Uterus (tissue), 4 donors: ENCODE data around the gene RPS3A. TPM values are rescaled to one million over a fixed set of nuclear protein-coding genes. Genes with fewer than 3 reads are reported as not detected.
"Not testable (repeated sequence)": the region's sequence is repeated elsewhere in the genome, so short reads cannot be mapped to it uniquely, and the experiment has no call there.

ENCODE experiments used
- DNase-seq, 2 donors: peaks; one replicate each; pipeline ENCODE4 v3.0.0-alpha.2; 2019 to 2020
- H3K27ac ChIP-seq, 2 donors: fragments of 200-600 bp; sonication (generic); 1 replicate in 1 of 2; 2 replicates in 1 of 2; pipeline ENCODE4 v1.5.1; 2016 to 2018
- H3K27me3 ChIP-seq, 2 donors: fragments of 200-600 bp; sonication (generic); one replicate each; pipeline ENCODE4 v1.5.1; 2018 to 2019; ENCODE audit warnings: control low read depth in 1 of 2
- H3K36me3 ChIP-seq, 2 donors: fragments of 200-600 bp; sonication (generic); one replicate each; pipeline ENCODE4 v1.5.1; 2019; ENCODE audit warnings: control low read depth in 1 of 2
- H3K4me1 ChIP-seq, 2 donors: fragments of 200-600 bp; sonication (generic); one replicate each; pipeline ENCODE4 v1.5.1; 2018 to 2019; ENCODE audit warnings: control low read depth in 1 of 2
- H3K4me3 ChIP-seq, 2 donors: fragments of 200-600 bp; sonication (generic); 1 replicate in 1 of 2; 2 replicates in 1 of 2; pipeline ENCODE4 v1.5.1; 2018 to 2019; ENCODE audit warnings: mild to moderate bottlenecking in 1 of 2
- H3K9me3 ChIP-seq, 2 donors: fragments of 200-600 bp; sonication (generic); one replicate each; pipeline ENCODE4 v1.5.1; 2019; ENCODE audit warnings: control low read depth in 1 of 2
- CTCF ChIP-seq, 4 experiments: fragments of 200-600 bp in 2 of 4; fragments of 450-650 bp in 2 of 4; sonication (generic) in 2 of 4; IDR thresholded peaks; one replicate each; pipeline ENCODE4 v1.5.1; 2016 to 2019; ENCODE audit warnings: antibody characterized with exemption in 4 of 4, mild to moderate bottlenecking in 2 of 4, moderate library complexity in 1 of 4
- POLR2A ChIP-seq, 2 donors: fragments of 450-650 bp; IDR thresholded peaks; one replicate each; pipeline ENCODE4 v1.6.1; 2016; ENCODE audit warnings: antibody characterized with exemption in 2 of 2, mild to moderate bottlenecking in 1 of 2, moderate library complexity in 1 of 2
- intact Hi-C: fragments of 100-400 bp; cut with DNase I; formaldehyde crosslinking; loops from one replicate; pipeline ENCODE4 v1.15.1; 2023; ENCODE audit warnings: low total_unique reads
- total RNA-seq, 4 donors: library from RNA; depleted of rRNA in 3 of 4; stranded (reverse); fragments of >200 nt in 3 of 4; gene quantifications; one replicate each; pipeline versions ENCODE4 v1.1.0 to v1.2.4, GENCODE V29; 2014 to 2023
- donor health status: DM: yes; HTN: yes; CAD: no.

RPS3A gene
- total RNA-seq, 4 donors from 2014 or later, result 2,740 to 15,349 (median 8,137) TPM

GRCh38 chr4:151074416-151074916 lies 25.0 kb upstream of the RPS3A start:
- intact Hi-C loops, result no loop called here
- Histone ChIP-seq H3K4me1 (no peaks in the 10 kb centered on the region), H3K36me3 (no peaks in the 10 kb centered on the region), H3K27ac (no peak overlapping the region), H3K4me3 (no peak overlapping the region), H3K9me3 (no peaks in the 10 kb centered on the region), H3K27me3 (no peaks in the 10 kb centered on the region)
- DNase-seq, result no peak
- no peak for TF ChIP-seq POLR2A (IDR thresholded peaks at IDR 0.05)
- TF ChIP-seq CTCF (IDR thresholded peaks at IDR 0.05), result no peak

GRCh38 chr4:151077978-151078377 lies 21.4 kb upstream of the RPS3A start:
- H3K27me3 ChIP-seq, H3K4me3 ChIP-seq, H3K27ac ChIP-seq, H3K9me3 ChIP-seq, H3K4me1 ChIP-seq, DNase-seq, H3K36me3 ChIP-seq, intact Hi-C loops: not testable (repeated sequence)

- no peak overlapping the region for H3K27ac ChIP-seq
- no peaks in the 10 kb centered on the region for H3K9me3 ChIP-seq
- H3K4me3 ChIP-seq, result no peak overlapping the region
- H3K36me3 ChIP-seq, result no peaks in the 10 kb centered on the region
- intact Hi-C loops, result no loop called here
- no peaks in the 10 kb centered on the region for H3K4me1 ChIP-seq
- no peak for DNase-seq
- no peaks in the 10 kb centered on the region for H3K27me3 ChIP-seq
- TF ChIP-seq CTCF (IDR thresholded peaks at IDR 0.05), result no peak
- TF ChIP-seq POLR2A (IDR thresholded peaks at IDR 0.05), result no peak
Measured at GRCh38 chr4:151087467-151087866, 12.0 kb upstream of the RPS3A start.

- no peaks in the 10 kb centered on the region for H3K27me3 ChIP-seq
- DNase-seq, result no peak
- intact Hi-C loops, result no loop called here
- H3K4me1 ChIP-seq, result no peaks in the 10 kb centered on the region
- no peak for TF ChIP-seq CTCF (IDR thresholded peaks at IDR 0.05)
- TF ChIP-seq POLR2A (IDR thresholded peaks at IDR 0.05), result no peak
- no peaks in the 10 kb centered on the region for H3K9me3 ChIP-seq
- H3K4me3 ChIP-seq, result no peak overlapping the region
- no peaks in the 10 kb centered on the region for H3K36me3 ChIP-seq
- H3K27ac ChIP-seq, result no peak overlapping the region
Measured at GRCh38 chr4:151091047-151091446, 8.4 kb upstream of the RPS3A start.

- Histone ChIP-seq H3K36me3 (no peaks in the 10 kb centered on the region), H3K4me3 (no peak overlapping the region), H3K9me3 (no peaks in the 10 kb centered on the region), H3K27ac (no peak overlapping the region), H3K27me3 (no peaks in the 10 kb centered on the region), H3K4me1 (no peaks in the 10 kb centered on the region)
- TF ChIP-seq CTCF (IDR thresholded peaks at IDR 0.05), result no peak
- no peak for TF ChIP-seq POLR2A (IDR thresholded peaks at IDR 0.05)
- no peak for DNase-seq
- intact Hi-C loops, result no loop called here
Measured at GRCh38 chr4:151092488-151092887, 6.9 kb upstream of the RPS3A start.

GRCh38 chr4:151093203-151093602 lies 6.2 kb upstream of the RPS3A start:
- H3K27ac ChIP-seq, result no peak overlapping the region
- TF ChIP-seq CTCF (IDR thresholded peaks at IDR 0.05) (no peak), POLR2A (IDR thresholded peaks at IDR 0.05) (no peak)
- DNase-seq, result no peak
- H3K9me3 ChIP-seq, result no peaks in the 10 kb centered on the region
- intact Hi-C loops, result no loop called here
- no peaks in the 10 kb centered on the region for H3K4me1 ChIP-seq
- no peak overlapping the region for H3K4me3 ChIP-seq
- H3K36me3 ChIP-seq, result no peaks in the 10 kb centered on the region
- no peaks in the 10 kb centered on the region for H3K27me3 ChIP-seq
